ENCODE measurements around the gene CRYBG1. TPM values are rescaled to one million over a fixed set of nuclear protein-coding genes. Genes with fewer than 3 reads are reported as not detected.

The CRYBG1 gene
- total and polyA plus RNA-seq, 2 of the 13 experiments (the other 11 are each of a cell fraction or from before 2014, with no cell fraction given) = 10.1 to 21.9 TPM

DNA sequence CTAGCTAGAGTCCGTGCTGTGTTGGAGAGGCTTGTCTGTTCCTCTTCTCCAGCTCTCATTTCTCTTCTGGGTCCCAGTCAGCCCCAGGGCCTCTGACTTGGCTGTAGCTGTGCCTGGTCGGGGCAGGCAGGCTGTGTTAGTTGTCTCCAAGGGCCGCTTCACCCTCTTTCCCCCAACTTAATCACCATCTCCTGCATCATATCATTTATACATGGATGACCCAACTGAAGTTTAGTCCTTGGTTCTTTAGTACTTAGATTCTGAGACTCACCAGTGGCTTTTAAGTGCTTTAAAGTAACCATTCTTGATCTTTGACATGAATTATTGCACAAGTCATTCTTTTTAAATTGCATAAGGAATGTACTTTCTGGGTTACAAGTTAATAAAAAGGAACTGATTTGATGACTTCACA, 141.4 kb downstream of the CRYBG1 start:
- no peak for FAIRE-seq
- no peaks in the 10 kb centered on the region for H3K36me3 ChIP-seq (replicated peaks in 1 of 2; ENCODE audit: control insufficient read depth in 1 of 2, insufficient read depth in 2 of 2, low read length in 2 of 2)
- no peaks in the 10 kb centered on the region for H3K4me1 ChIP-seq (ENCODE audit: insufficient read depth, low read length)
- no peaks in the 10 kb centered on the region; a peak in 1 of 5 replicates for H3K27me3 ChIP-seq (ENCODE audit: control insufficient read depth in 1 of 2, insufficient read depth in 2 of 2, low read length in 2 of 2)
- ATAC-seq = no peak
- POLR2A ChIA-PET = no interaction called here
- no peaks in the 10 kb centered on the region for H4K20me1 ChIP-seq (ENCODE audit: insufficient read depth, low read length)
- in situ Hi-C loops (cut with HindIII; ENCODE audit: extremely low pct_ligation_motif_present, low pct_unique_long_range_greater_than_20kb) (no loop called here), intact Hi-C loops (cut with micrococcal nuclease; ENCODE audit: unreplicated experiment) (no loop called here)
- no peak overlapping the region for H2AFZ ChIP-seq (ENCODE audit: low read length)
- CTCF ChIA-PET (ENCODE audit: low intra/inter-chr PET ratio, low total read pairs) = no interaction called here
- no peaks in the 10 kb centered on the region for H3K9me3 ChIP-seq (ENCODE audit: low read length)
- no peak overlapping the region for H3K27ac ChIP-seq (ENCODE audit: extremely low read length, insufficient read depth, low read length)
- H3K9ac ChIP-seq (ENCODE audit: insufficient read depth, low read depth, low read length) = no peak overlapping the region
- no peak for DNase-seq (ENCODE audit: low spot score)
- H3K4me3 ChIP-seq (replicated peaks in 1 of 3; ENCODE audit: insufficient read depth in 1 of 3, low read depth in 2 of 3, low read length in 3 of 3) = no peak overlapping the region
- no peak for TF ChIP-seq SAP130 (CRISPR knock-in tag; IDR thresholded peaks at IDR 0.05; ENCODE audit: low read depth)
- TF ChIP-seq, protein P1, sequence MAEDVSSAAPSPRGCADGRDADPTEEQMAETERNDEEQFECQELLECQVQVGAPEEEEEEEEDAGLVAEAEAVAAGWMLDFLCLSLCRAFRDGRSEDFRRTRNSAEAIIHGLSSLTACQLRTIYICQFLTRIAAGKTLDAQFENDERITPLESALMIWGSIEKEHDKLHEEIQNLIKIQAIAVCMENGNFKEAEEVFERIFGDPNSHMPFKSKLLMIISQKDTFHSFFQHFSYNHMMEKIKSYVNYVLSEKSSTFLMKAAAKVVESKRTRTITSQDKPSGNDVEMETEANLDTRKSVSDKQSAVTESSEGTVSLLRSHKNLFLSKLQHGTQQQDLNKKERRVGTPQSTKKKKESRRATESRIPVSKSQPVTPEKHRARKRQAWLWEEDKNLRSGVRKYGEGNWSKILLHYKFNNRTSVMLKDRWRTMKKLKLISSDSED (CRISPR knock-in tag; IDR thresholded peaks at IDR 0.05) = no peak
- TF ChIP-seq KAT7 (CRISPR knock-in tag; IDR thresholded peaks at IDR 0.05; ENCODE audit: borderline replicate concordance) = no peak
- TF ChIP-seq ISL2 (CRISPR knock-in tag; IDR thresholded peaks at IDR 0.05) = no peak
- TF ChIP-seq, protein P2, sequence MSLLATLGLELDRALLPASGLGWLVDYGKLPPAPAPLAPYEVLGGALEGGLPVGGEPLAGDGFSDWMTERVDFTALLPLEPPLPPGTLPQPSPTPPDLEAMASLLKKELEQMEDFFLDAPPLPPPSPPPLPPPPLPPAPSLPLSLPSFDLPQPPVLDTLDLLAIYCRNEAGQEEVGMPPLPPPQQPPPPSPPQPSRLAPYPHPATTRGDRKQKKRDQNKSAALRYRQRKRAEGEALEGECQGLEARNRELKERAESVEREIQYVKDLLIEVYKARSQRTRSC (CRISPR knock-in tag; IDR thresholded peaks at IDR 0.05; ENCODE audit: low read depth) = no peak
- TF ChIP-seq ZNF839 (CRISPR knock-in tag; IDR thresholded peaks at IDR 0.05; ENCODE audit: borderline replicate concordance) = no peak
- TF ChIP-seq HOXA5 (CRISPR knock-in tag; IDR thresholded peaks at IDR 0.05) = no peak
- no peaks in the 10 kb centered on the region for H3K79me2 ChIP-seq (ENCODE audit: insufficient read depth, low read length)
- no TSS peak for BruUV-seq (replicated peaks)
- 4% methylated on average over 3 of the region's 3 CpGs for WGBS (ENCODE audit: low lambda C conversion rate)
- no peak overlapping the region for H3K4me2 ChIP-seq (ENCODE audit: low read depth, low read length)

DNA sequence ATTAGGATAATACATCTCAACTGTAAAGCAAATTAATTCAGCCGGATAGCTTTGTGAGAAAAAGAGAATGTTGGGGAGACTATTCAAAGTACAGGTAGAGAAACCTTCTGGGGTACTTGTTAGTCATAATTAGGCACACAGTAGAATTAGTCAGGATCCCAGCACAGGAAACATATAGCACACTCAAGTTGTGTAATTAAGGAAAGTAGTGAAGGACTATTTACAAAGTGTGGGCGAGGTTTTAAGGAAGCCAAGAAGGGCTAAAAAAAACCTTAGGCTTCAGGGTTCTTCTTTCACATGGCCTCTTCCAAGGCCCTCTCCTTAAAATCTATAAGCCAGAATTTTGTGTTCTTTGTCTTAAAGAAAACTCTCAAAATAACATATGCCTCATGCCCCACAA, 142.0 kb downstream of the CRYBG1 start:
- Histone ChIP-seq H3K36me3 (replicated peaks in 1 of 2; ENCODE audit: control insufficient read depth in 1 of 2, insufficient read depth in 2 of 2, low read length in 2 of 2) (no peaks in the 10 kb centered on the region), H3K4me1 (ENCODE audit: insufficient read depth, low read length) (no peaks in the 10 kb centered on the region), H3K9me3 (ENCODE audit: low read length) (no peaks in the 10 kb centered on the region), H2AFZ (ENCODE audit: low read length) (no peak overlapping the region), H3K4me3 (replicated peaks in 1 of 3; ENCODE audit: insufficient read depth in 1 of 3, low read depth in 2 of 3, low read length in 3 of 3) (no peak overlapping the region), H4K20me1 (ENCODE audit: insufficient read depth, low read length) (no peaks in the 10 kb centered on the region), H3K79me2 (ENCODE audit: insufficient read depth, low read length) (no peaks in the 10 kb centered on the region), H3K27ac (ENCODE audit: extremely low read length, insufficient read depth, low read length) (no peak overlapping the region), H3K4me2 (ENCODE audit: low read depth, low read length) (no peak overlapping the region), H3K9ac (ENCODE audit: insufficient read depth, low read depth, low read length) (no peak overlapping the region), H3K27me3 (ENCODE audit: control insufficient read depth in 1 of 2, insufficient read depth in 2 of 2, low read length in 2 of 2) (peaks cover 0 to 2% of the 10 kb centered on the region in 2 experiments; a peak in 1 of 5 replicates)
- FAIRE-seq (no peak), ATAC-seq (no peak), DNase-seq (ENCODE audit: low spot score) (no peak)
- ChIA-PET CTCF (ENCODE audit: low intra/inter-chr PET ratio, low total read pairs) (no interaction called here), POLR2A (no interaction called here)
- BruUV-seq (replicated peaks) = no TSS peak
- intact Hi-C loops (cut with micrococcal nuclease; ENCODE audit: unreplicated experiment) = no loop called here
- 60% methylated on average over 2 of the region's 2 CpGs for WGBS (ENCODE audit: low lambda C conversion rate)
- in situ Hi-C loops (cut with HindIII; ENCODE audit: extremely low pct_ligation_motif_present, low pct_unique_long_range_greater_than_20kb) = no loop called here
- TF ChIP-seq YEATS2 (CRISPR knock-in tag; IDR thresholded peaks at IDR 0.05; ENCODE audit: borderline replicate concordance) (no peak), ZNF7 (CRISPR knock-in tag; IDR thresholded peaks at IDR 0.05) (no peak), ZNF780A (CRISPR knock-in tag; IDR thresholded peaks at IDR 0.05) (no peak)
- TF ChIP-seq, protein P3, sequence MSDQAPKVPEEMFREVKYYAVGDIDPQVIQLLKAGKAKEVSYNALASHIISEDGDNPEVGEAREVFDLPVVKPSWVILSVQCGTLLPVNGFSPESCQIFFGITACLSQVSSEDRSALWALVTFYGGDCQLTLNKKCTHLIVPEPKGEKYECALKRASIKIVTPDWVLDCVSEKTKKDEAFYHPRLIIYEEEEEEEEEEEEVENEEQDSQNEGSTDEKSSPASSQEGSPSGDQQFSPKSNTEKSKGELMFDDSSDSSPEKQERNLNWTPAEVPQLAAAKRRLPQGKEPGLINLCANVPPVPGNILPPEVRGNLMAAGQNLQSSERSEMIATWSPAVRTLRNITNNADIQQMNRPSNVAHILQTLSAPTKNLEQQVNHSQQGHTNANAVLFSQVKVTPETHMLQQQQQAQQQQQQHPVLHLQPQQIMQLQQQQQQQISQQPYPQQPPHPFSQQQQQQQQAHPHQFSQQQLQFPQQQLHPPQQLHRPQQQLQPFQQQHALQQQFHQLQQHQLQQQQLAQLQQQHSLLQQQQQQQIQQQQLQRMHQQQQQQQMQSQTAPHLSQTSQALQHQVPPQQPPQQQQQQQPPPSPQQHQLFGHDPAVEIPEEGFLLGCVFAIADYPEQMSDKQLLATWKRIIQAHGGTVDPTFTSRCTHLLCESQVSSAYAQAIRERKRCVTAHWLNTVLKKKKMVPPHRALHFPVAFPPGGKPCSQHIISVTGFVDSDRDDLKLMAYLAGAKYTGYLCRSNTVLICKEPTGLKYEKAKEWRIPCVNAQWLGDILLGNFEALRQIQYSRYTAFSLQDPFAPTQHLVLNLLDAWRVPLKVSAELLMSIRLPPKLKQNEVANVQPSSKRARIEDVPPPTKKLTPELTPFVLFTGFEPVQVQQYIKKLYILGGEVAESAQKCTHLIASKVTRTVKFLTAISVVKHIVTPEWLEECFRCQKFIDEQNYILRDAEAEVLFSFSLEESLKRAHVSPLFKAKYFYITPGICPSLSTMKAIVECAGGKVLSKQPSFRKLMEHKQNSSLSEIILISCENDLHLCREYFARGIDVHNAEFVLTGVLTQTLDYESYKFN (CRISPR knock-in tag; conservative IDR thresholded peaks at IDR 0.05) = no peak
- TF ChIP-seq, protein P4, sequence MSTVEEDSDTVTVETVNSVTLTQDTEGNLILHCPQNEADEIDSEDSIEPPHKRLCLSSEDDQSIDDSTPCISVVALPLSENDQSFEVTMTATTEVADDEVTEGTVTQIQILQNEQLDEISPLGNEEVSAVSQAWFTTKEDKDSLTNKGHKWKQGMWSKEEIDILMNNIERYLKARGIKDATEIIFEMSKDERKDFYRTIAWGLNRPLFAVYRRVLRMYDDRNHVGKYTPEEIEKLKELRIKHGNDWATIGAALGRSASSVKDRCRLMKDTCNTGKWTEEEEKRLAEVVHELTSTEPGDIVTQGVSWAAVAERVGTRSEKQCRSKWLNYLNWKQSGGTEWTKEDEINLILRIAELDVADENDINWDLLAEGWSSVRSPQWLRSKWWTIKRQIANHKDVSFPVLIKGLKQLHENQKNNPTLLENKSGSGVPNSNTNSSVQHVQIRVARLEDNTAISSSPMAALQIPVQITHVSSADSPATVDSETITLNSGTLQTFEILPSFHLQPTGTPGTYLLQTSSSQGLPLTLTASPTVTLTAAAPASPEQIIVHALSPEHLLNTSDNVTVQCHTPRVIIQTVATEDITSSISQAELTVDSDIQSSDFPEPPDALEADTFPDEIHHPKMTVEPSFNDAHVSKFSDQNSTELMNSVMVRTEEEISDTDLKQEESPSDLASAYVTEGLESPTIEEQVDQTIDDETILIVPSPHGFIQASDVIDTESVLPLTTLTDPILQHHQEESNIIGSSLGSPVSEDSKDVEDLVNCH (CRISPR knock-in tag; IDR thresholded peaks at IDR 0.05) = no peak
